Activated naive CD8-positive, alpha-beta T cell treated with anti-CD3 and anti-CD28 coated beads, Interleukin-2, amount 50 U/mL, for 24 hours (primary cell): ENCODE data around the gene PACRG.
"Not testable (repeated sequence)": the region's sequence is repeated elsewhere in the genome, so short reads cannot be mapped to it uniquely, and the experiment has no call there.

ENCODE experiments used
- ATAC-seq: fragments of 150-1000 bp; cut with Tn5 transposase; one replicate; pipeline ENCODE4 v1.10.0; 2021
- DNase-seq: peaks from one replicate; pipeline ENCODE4 v3.0.0; 2021
- H3K27ac Mint-ChIP-seq: one replicate; pipeline ENCODE4 v1.8.0; 2021; ENCODE audit warnings: mild to moderate bottlenecking, mixed read lengths
- H3K27me3 Mint-ChIP-seq: one replicate; pipeline ENCODE4 v1.8.0; 2021; ENCODE audit warnings: mixed read lengths
- H3K36me3 Mint-ChIP-seq: one replicate; pipeline ENCODE4 v1.8.0; 2021; ENCODE audit warnings: low read depth, mixed read lengths
- H3K4me1 Mint-ChIP-seq: one replicate; pipeline ENCODE4 v1.8.0; 2021; ENCODE audit warnings: mixed read lengths
- H3K4me3 Mint-ChIP-seq: one replicate; pipeline ENCODE4 v1.8.0; 2021; ENCODE audit warnings: mild to moderate bottlenecking, moderate library complexity, mixed read lengths
- H3K9me3 Mint-ChIP-seq: one replicate; pipeline ENCODE4 v1.8.0; 2021; ENCODE audit warnings: mixed read lengths

PACRG gene

DNA sequence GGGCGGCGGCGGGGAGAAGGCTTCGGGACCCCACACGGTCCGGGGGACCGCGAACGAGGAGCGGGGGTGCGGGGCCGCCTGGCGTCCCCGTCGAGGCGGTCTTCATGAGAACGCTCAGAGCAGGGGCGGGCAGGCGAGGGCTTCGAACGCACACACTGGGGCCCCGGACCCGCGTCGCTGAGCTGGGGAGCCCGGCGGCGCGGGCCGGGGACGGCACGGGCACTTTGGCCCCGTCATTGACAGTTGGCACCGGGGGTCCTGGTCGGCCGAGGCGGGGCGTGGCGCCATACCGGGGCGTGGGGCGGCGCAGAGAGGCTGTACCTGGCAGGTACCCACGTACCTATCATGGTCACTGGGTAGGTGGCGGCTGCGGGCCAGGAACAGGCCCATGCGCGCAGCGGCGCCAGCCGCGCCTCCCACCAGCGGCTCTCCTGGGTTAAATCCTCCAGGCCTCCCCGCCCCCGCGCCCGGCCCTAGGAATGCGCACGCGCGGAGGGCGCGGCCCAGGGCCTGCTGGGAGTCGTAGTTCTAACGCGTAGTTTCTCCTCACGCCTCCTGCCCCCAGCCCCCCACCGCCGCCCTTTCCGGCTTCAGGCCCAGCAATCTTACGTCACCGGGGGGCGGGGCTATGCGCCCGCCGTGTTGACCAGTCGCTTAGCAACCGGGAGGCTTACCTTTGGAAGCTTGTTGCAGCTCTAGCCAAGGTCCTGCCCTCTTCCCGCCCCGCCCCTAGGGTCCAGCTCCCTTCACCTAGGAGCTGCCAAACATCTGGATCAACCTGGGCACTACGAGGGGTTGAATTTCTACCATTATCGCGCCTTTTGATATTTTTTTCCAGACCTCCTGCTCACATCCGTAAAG, at the start of gene PACRG, which contains the start of gene PRKN:
TSS of gene PACRG (plus strand) at position 653 of the 861 bp plus-strand sequence.
TSS of gene PRKN (minus strand) at position 445 of the 861 bp plus-strand sequence.
- Mint-ChIP-seq H3K4me1 (peaks cover 13% of the 10 kb centered on the region), H3K9me3 (no peaks in the 10 kb centered on the region), H3K4me3 (peak within 1 kb of the TSS; percentile 85), H3K27ac (peak within 1 kb of the TSS; percentile 83), H3K27me3 (no peaks in the 10 kb centered on the region), H3K36me3 (no peaks in the 10 kb centered on the region)
- DNase-seq (peak; percentile 99), ATAC-seq (peak; percentile 96)

DNA sequence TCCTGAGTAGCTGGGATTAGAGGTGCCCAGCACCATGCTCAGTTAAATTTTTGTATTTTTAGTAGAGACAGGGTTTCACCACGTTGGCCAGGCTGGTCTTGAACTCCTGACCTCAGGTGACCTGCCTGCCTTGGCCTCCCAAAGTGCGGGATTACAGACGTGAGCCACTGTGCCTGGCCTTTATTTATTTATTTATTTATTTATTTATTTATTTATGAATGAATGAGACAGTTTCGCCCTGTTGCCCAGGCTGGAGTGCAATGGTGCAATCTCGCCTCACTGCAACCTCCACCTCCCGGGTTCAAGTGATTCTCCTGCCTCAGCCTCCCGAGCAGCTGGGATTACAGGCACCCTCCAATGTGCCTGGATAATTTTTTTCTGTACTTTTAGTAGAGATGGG, 48.9 kb upstream of the PACRG start:
- not testable (repeated sequence) for H3K4me3 Mint-ChIP-seq, DNase-seq, H3K27ac Mint-ChIP-seq, ATAC-seq, H3K36me3 Mint-ChIP-seq, H3K4me1 Mint-ChIP-seq, H3K27me3 Mint-ChIP-seq
- H3K9me3 Mint-ChIP-seq: peaks cover 10% of the 10 kb centered on the region

DNA sequence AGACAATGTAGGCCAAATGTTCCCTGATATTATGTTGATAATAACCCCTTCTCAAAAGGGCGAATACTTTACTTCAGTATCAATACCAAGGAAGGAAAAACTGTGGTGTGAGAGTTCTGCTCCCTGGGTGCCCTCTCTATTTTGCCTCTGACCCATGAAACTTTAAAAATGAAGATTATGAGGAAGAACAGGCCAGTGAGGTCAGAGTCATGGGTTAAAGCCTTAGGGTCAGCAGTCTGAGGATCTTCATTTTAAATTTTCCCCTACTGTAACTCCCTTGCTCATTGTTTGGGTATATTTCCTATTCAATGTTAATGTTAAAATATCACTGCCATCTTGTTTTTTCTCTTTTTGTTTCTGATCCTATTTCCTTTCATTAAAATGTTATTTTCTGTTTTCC, 48.1 kb upstream of the PACRG start:
- no peak for DNase-seq
- H3K9me3 Mint-ChIP-seq: peaks cover 6% of the 10 kb centered on the region
- no peak overlapping the region for H3K4me3 Mint-ChIP-seq
- H3K27me3 Mint-ChIP-seq: no peaks in the 10 kb centered on the region
- H3K4me1 Mint-ChIP-seq: no peaks in the 10 kb centered on the region
- H3K27ac Mint-ChIP-seq: no peak overlapping the region
- no peak for ATAC-seq
- H3K36me3 Mint-ChIP-seq: no peaks in the 10 kb centered on the region

DNA sequence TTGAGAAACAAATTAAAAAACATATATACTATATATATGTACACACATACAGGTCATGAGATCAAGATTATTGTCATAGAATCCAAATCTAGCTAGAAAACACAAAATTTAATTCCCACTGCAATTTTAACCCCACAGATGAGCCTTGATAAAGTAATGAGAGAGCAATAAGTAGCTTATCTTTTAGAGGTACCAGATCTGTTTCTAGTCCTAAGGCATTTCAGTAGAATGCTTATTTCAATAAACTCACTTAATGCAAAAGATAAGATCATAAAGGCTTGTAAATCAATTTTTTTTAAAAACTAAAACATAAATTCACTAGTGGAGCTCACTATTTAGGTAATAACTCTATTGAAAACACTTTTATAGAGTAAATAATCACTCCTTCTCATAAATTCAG, 47.4 kb upstream of the PACRG start:
- Mint-ChIP-seq H3K9me3 (peaks cover 4% of the 10 kb centered on the region), H3K27me3 (no peaks in the 10 kb centered on the region), H3K4me1 (no peaks in the 10 kb centered on the region), H3K27ac (no peak overlapping the region), H3K36me3 (no peaks in the 10 kb centered on the region), H3K4me3 (no peak overlapping the region)
- ATAC-seq: no peak
- DNase-seq: no peak

DNA sequence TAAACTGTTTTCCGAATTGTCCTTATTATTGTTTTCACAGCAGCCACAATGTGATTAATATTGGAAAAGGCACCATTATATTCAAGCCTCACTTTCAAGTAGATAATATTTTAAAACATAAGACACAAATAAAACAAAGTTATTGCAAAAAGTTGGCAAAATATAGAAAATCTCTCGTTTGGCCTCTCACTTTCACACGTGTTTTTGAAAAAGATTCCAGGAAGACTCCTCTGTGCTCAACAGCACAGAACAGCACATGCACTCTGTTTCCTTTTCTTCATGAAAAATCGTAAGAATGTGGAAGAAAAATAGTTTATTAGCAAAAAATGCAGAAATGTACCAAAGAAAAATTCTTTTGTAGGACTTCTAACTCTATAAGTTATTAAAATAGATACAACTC, 46.9 kb upstream of the PACRG start:
- Mint-ChIP-seq H3K27me3 (no peaks in the 10 kb centered on the region), H3K9me3 (peaks cover 4% of the 10 kb centered on the region), H3K4me3 (no peak overlapping the region), H3K36me3 (no peaks in the 10 kb centered on the region), H3K27ac (no peak overlapping the region), H3K4me1 (no peaks in the 10 kb centered on the region)
- ATAC-seq (no peak), DNase-seq (no peak)

DNA sequence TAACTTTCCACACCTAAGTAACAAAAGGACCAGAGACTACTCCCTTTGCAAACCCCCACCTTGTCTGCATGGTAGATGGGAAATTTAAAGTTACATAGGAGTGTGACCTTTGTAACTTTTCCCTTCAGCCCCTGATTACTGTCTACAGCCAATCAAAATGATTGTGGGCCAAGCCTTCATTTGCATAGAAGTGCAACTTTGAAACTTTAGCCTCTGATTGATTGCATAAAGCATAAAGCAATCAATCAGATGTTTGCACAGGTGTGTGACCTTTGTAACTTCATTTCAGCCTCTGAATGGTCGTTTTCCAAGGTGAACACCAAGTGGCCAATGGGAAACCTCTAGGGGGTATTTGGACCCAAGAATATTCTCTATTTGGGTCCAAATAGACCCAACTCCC, 46.3 kb upstream of the PACRG start:
- Mint-ChIP-seq H3K27ac (no peak overlapping the region), H3K9me3 (peaks cover 4% of the 10 kb centered on the region), H3K4me3 (no peak overlapping the region), H3K27me3 (no peaks in the 10 kb centered on the region), H3K4me1 (no peaks in the 10 kb centered on the region), H3K36me3 (no peaks in the 10 kb centered on the region)
- DNase-seq: no peak
- ATAC-seq: no peak

DNA sequence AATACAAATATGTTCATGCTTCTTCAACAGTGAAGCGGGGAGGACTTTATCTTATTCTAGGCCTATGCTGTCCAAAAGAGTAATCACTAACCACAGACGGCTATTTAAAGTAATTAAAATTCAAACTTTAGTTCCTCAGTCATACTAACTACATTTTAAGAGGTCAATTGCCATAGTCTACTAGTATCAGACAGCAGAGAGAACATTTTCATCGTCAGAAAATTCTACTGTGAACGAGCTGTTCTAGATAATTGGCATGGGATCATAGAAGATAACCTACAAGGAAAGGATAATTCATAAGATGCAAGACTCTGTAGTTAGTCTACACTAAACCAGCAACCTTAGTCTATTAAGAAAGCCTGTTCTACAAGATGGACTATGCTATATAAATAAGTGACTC, 44.6 kb upstream of the PACRG start:
- Mint-ChIP-seq H3K27me3 (no peaks in the 10 kb centered on the region), H3K4me3 (no peak overlapping the region), H3K36me3 (no peaks in the 10 kb centered on the region), H3K4me1 (no peaks in the 10 kb centered on the region), H3K9me3 (peaks cover 4% of the 10 kb centered on the region), H3K27ac (no peak overlapping the region)
- ATAC-seq: no peak
- DNase-seq: no peak

DNA sequence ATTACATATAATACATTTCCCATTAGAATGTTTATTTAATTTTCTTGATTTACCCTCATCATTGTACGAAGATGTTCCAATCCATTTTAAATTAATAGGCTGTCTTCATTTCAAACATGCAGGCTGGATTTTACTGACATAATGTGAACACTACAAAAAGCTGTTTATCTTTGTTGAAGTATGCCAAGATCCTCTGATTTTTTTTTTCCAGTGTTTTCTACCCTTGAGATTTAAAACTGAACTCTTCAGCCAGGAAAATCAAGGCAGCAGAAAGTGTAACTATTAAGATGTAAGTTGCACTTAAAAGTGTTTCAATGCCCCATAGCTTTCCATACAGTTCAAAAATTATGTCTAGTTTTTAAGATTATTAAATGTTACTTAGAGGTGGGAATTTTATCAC, 43.7 kb upstream of the PACRG start:
- no peak overlapping the region for H3K27ac Mint-ChIP-seq
- H3K36me3 Mint-ChIP-seq: no peaks in the 10 kb centered on the region
- H3K9me3 Mint-ChIP-seq: peaks cover 4% of the 10 kb centered on the region
- H3K27me3 Mint-ChIP-seq: no peaks in the 10 kb centered on the region
- no peak for ATAC-seq
- H3K4me1 Mint-ChIP-seq: no peaks in the 10 kb centered on the region
- H3K4me3 Mint-ChIP-seq: no peak overlapping the region
- no peak for DNase-seq

DNA sequence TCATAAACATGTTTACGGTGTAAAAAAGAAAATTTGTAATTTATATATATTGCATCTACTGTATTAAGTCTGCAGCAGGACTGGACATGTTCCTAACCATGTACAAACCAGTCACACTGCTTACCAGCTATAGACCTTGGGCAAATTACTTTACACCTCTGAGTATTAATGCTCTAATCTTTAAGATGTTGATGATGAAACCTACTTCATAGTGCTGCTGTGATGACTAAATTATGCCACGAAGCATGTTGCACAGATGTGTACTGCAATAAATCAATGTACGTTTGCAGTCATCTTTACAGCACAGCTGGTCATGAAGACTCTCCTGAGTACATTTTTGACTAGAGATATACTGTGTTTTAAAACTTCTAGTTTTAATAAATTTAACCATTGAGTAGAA, 42.8 kb upstream of the PACRG start:
- Mint-ChIP-seq H3K27ac (no peak overlapping the region), H3K36me3 (no peaks in the 10 kb centered on the region), H3K9me3 (peaks cover 4% of the 10 kb centered on the region), H3K4me3 (no peak overlapping the region), H3K4me1 (no peaks in the 10 kb centered on the region), H3K27me3 (no peaks in the 10 kb centered on the region)
- no peak for DNase-seq
- no peak for ATAC-seq

DNA sequence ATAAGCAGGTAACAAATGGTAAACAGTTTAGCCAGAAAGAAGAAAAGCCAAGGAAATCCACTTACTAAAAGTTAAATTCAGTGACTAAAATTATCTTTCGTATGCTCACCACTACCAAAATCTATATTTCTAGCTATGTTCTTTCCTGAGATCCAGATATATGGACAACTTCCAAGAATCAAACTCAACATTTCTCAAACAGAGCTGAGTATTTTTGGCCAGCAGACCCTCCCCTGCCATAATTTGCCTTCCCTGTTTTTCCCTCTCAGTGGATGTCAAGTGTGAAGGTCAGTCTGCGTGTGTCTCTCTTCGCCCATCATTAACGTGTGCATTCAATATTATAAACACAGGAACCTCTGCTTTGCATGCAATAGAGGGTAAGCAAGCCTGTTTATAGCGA, 42.2 kb upstream of the PACRG start:
- H3K27ac Mint-ChIP-seq: no peak overlapping the region

DNA sequence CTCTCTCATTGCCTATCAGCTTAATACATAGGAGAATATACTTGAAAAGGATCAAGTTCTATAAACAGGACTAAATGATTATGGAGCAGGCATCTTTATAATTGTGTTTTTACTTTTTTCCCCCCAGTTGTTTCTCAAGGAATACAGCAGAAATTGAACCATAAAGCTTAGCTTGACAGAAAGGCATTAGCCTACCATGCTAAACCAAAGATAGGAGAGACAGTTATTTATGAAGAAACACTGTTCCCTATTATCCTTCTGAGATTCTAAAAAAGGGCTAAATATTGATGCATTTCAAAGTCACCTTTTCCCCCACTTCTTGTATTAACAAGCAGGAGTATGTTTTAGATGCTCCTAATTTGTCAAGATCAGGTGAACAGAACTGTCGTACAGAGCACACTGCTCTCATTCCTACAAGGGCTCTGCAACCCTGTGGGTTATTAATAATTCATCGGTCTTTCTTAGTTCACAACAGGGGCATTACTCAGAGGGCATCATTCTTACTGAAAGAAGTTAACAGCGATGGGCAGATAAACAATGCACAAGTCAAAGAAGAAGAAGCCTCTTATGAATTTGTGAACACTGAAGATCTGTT, 38.9 kb upstream of the PACRG start:
- H3K36me3 Mint-ChIP-seq: no peaks in the 10 kb centered on the region
- DNase-seq: no peak
- H3K9me3 Mint-ChIP-seq: no peaks in the 10 kb centered on the region
- ATAC-seq: no peak
- H3K27me3 Mint-ChIP-seq: no peaks in the 10 kb centered on the region
- no peak overlapping the region for H3K27ac Mint-ChIP-seq
- H3K4me3 Mint-ChIP-seq: no peak overlapping the region
- no peaks in the 10 kb centered on the region for H3K4me1 Mint-ChIP-seq

More for the DNA sequence above, 42.2 kb upstream of the PACRG start:
- Mint-ChIP-seq H3K4me3 (no peak overlapping the region), H3K36me3 (no peaks in the 10 kb centered on the region), H3K9me3 (peaks cover 4% of the 10 kb centered on the region), H3K4me1 (no peaks in the 10 kb centered on the region), H3K27me3 (no peaks in the 10 kb centered on the region)
- ATAC-seq (no peak), DNase-seq (no peak)

DNA sequence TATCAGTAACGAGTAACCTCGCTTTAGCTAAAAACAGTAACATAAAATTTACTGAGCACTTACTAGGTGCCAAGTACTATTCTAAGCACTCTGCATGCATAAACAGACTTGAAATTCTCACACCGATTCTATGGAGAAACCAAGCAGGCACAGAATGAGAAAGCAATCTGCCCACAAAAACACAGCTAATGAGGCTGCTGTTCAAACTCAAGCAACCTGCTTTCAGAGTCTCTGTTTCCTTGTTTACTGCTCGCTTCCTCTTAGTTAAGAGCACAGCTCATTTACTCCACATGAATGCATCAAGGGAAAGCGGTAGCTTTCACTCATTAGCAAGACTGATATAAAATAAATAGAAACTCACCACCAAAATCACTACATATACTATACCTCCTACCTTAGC, 37.6 kb upstream of the PACRG start:
- Mint-ChIP-seq H3K36me3 (no peaks in the 10 kb centered on the region), H3K4me1 (no peaks in the 10 kb centered on the region), H3K27me3 (no peaks in the 10 kb centered on the region), H3K27ac (no peak overlapping the region), H3K9me3 (no peaks in the 10 kb centered on the region), H3K4me3 (no peak overlapping the region)
- no peak for DNase-seq
- no peak for ATAC-seq

DNA sequence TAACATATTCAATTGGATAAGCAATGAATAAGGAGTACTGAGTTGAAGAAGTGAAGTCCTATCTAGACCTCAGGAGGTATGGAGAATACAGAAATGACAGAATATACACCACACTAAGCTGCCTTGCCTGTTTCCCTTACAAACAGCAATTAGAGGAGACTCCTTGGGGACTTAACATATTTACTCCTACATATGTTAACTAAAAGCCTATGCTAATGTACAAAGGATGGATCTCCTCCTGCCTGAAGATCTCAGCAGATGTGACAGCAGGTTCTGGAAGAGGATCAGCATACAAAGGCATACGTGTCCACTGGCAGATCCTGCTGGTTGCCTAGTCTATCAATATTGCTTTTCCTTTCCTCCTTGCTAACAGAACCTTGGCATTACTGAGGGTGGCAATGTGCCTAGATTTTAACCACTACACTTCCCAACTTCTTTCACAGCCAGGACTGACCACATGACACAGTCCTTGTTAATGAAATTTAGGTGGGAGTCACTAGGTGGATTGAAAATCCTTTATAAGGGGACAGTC, 29.8 kb upstream of the PACRG start:
- no peaks in the 10 kb centered on the region for H3K36me3 Mint-ChIP-seq
- no peaks in the 10 kb centered on the region for H3K27me3 Mint-ChIP-seq
- no peak overlapping the region for H3K27ac Mint-ChIP-seq
- no peaks in the 10 kb centered on the region for H3K4me1 Mint-ChIP-seq
- ATAC-seq: no peak
- no peak overlapping the region for H3K4me3 Mint-ChIP-seq
- DNase-seq: no peak
- no peaks in the 10 kb centered on the region for H3K9me3 Mint-ChIP-seq

DNA sequence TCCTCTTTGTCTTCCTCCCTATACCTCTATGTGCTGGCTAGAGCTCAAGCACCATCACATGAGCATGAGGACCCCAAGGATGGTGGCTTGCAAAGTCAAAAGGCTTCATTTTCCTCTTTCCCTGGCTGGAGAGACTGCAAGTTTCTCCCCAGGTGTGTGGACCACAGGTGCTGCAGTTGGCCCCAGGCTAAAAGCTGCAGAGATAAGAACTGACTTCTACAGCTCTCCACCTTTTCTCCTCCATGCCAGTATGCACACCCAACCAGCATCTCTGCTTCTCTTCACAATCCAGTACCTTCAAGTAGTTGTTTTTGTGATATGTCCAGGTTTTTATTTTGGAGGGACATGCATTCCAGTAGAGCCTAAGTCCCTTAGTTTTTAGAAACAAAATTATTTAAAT, 29.3 kb upstream of the PACRG start:
- DNase-seq (no peak), ATAC-seq (no peak)
- no peaks in the 10 kb centered on the region for H3K36me3 Mint-ChIP-seq
- no peaks in the 10 kb centered on the region for H3K9me3 Mint-ChIP-seq
- no peaks in the 10 kb centered on the region for H3K27me3 Mint-ChIP-seq
- no peaks in the 10 kb centered on the region for H3K4me1 Mint-ChIP-seq
- H3K27ac Mint-ChIP-seq: no peak overlapping the region
- H3K4me3 Mint-ChIP-seq: no peak overlapping the region

DNA sequence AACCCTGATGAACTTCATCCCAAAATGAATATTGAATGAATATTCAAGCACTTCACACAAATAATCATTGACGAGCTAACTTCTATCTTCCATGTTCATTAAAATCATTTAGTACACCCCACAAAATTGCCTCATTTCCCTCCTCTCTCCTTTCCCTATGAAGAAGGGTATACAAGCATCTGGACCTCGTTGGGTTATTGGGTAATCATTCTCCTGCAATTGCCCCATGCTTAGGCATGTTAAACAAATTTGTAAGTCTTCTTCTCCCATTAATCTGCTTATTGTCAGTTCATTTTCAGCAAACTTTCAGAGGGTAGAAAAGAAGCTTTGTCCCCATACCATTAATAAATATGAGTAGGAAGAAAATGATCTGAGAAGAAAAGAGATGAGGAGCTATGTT, 27.8 kb upstream of the PACRG start:
- Mint-ChIP-seq H3K36me3 (no peaks in the 10 kb centered on the region), H3K4me3 (no peak overlapping the region), H3K27me3 (no peaks in the 10 kb centered on the region), H3K27ac (no peak overlapping the region), H3K9me3 (no peaks in the 10 kb centered on the region), H3K4me1 (no peaks in the 10 kb centered on the region)
- no peak for ATAC-seq
- DNase-seq: no peak
